Measurements from ENCODE around the gene TRAF3IP3. TPM values are rescaled to one million over a fixed set of nuclear protein-coding genes. Genes with fewer than 3 reads are reported as not detected.

The TRAF3IP3 gene
- total and polyA plus RNA-seq, 2 experiments from 2014 or later: 0.13 to 0.16 TPM

DNA sequence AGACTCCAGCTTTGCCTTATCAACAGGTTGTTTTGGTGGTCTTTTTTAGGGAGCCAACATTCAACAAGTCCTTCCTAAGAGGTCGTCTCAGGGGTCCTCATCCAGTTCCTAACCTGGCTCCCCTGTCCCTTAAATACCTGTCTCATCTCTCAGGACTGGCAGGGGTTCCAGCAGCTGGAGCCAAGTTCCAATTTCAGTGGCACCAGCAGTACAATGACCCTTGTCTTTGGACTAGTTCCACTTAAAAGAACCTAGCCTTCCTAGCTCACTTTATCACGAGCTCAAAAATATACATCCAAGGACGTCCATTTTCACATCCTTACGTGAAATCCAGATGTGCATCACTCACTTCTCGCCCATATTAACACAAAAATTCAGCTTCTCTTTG, 18.7 kb upstream of the TRAF3IP3 start:
- Histone ChIP-seq H3K9me2 (replicated peaks; ENCODE audit: insufficient read depth) (no peaks in the 10 kb centered on the region), H3K4me1 (ENCODE audit: insufficient read depth) (no peaks in the 10 kb centered on the region), H3K36me3 (replicated peaks; ENCODE audit: insufficient read depth, low read depth) (no peaks in the 10 kb centered on the region), H3K4me2 (no peak overlapping the region), H4K20me1 (ENCODE audit: insufficient read depth, poor library complexity, severe bottlenecking) (no peaks in the 10 kb centered on the region), H2AFZ (no peak overlapping the region), H3K27ac (no peak overlapping the region), H3K9me3 (ENCODE audit: low read depth) (no peaks in the 10 kb centered on the region), H3K79me2 (no peaks in the 10 kb centered on the region), H3K4me3 (no peak overlapping the region), H3K27me3 (peaks cover 4% of the 10 kb centered on the region)
- TF ChIP-seq EZH2phosphoT487 (IDR thresholded peaks at IDR 0.05; ENCODE audit: low read depth, severe bottlenecking, unreplicated experiment) (no peak), EZH2 (IDR thresholded peaks at IDR 0.05; ENCODE audit: borderline replicate concordance) (no peak), CTCF (IDR thresholded peaks at IDR 0.05; ENCODE audit: poor library complexity) (no peak)
- WGBS (ENCODE audit: low lambda C conversion rate, missing lambda C conversion rate): 79% methylated on average over 5 of the region's 5 CpGs
- DNase-seq (ENCODE audit: low spot score): no peak

DNA sequence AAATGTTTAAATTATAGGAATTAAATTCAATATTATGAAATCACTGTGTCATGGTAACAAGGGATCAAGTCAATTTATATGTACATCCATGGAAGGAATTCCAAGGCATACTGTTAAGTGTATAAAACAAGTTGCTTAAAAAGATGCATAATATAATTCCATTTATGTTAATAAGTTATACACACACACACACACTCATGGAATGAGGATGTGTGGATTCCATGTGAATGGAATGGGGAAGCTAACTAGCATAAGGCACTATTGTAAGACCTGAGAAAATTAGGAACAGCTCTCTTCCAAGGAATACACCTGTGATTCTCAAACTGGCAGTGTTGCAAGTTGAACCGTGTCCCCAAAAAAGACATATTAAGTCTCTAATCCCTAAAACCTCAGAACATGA, 17.6 kb upstream of the TRAF3IP3 start:
- 93% methylated on average over 1 of the region's 1 CpG for WGBS (ENCODE audit: low lambda C conversion rate, missing lambda C conversion rate)
- no peak for TF ChIP-seq EZH2 (IDR thresholded peaks at IDR 0.05; ENCODE audit: borderline replicate concordance)
- TF ChIP-seq CTCF (IDR thresholded peaks at IDR 0.05; ENCODE audit: poor library complexity): no peak
- no peak for TF ChIP-seq EZH2phosphoT487 (IDR thresholded peaks at IDR 0.05; ENCODE audit: low read depth, severe bottlenecking, unreplicated experiment)
- no peak for DNase-seq (ENCODE audit: low spot score)

GRCh38 chr1:209741193-209741592, 14.7 kb upstream of the TRAF3IP3 start:
- no peaks in the 10 kb centered on the region for H3K4me1 ChIP-seq (ENCODE audit: insufficient read depth)
- TF ChIP-seq EZH2 (IDR thresholded peaks at IDR 0.05; ENCODE audit: borderline replicate concordance) (no peak), CTCF (IDR thresholded peaks at IDR 0.05; ENCODE audit: poor library complexity) (no peak), EZH2phosphoT487 (IDR thresholded peaks at IDR 0.05; ENCODE audit: low read depth, severe bottlenecking, unreplicated experiment) (no peak)
- H3K9me3 ChIP-seq (ENCODE audit: low read depth): no peaks in the 10 kb centered on the region
- no peak overlapping the region for H2AFZ ChIP-seq
- H3K4me3 ChIP-seq: no peak overlapping the region
- no peak overlapping the region for H3K27ac ChIP-seq
- no peaks in the 10 kb centered on the region for H4K20me1 ChIP-seq (ENCODE audit: insufficient read depth, poor library complexity, severe bottlenecking)
- 68% methylated on average over 3 of the region's 3 CpGs for WGBS (ENCODE audit: low lambda C conversion rate, missing lambda C conversion rate)
- no peaks in the 10 kb centered on the region for H3K9me2 ChIP-seq (replicated peaks; ENCODE audit: insufficient read depth)
- DNase-seq (ENCODE audit: low spot score): no peak
- no peaks in the 10 kb centered on the region for H3K79me2 ChIP-seq
- no peaks in the 10 kb centered on the region for H3K27me3 ChIP-seq
- H3K4me2 ChIP-seq: no peak overlapping the region
- no peaks in the 10 kb centered on the region for H3K36me3 ChIP-seq (replicated peaks; ENCODE audit: insufficient read depth, low read depth)

More for the DNA sequence above, 17.6 kb upstream of the TRAF3IP3 start:
- Histone ChIP-seq H3K9me3 (ENCODE audit: low read depth) (no peaks in the 10 kb centered on the region), H3K4me1 (ENCODE audit: insufficient read depth) (no peaks in the 10 kb centered on the region), H4K20me1 (ENCODE audit: insufficient read depth, poor library complexity, severe bottlenecking) (no peaks in the 10 kb centered on the region), H3K79me2 (no peaks in the 10 kb centered on the region), H3K36me3 (replicated peaks; ENCODE audit: insufficient read depth, low read depth) (no peaks in the 10 kb centered on the region), H2AFZ (no peak overlapping the region), H3K9me2 (replicated peaks; ENCODE audit: insufficient read depth) (no peaks in the 10 kb centered on the region), H3K4me2 (no peak overlapping the region), H3K27me3 (peaks cover 4% of the 10 kb centered on the region), H3K4me3 (no peak overlapping the region), H3K27ac (no peak overlapping the region)

DNA sequence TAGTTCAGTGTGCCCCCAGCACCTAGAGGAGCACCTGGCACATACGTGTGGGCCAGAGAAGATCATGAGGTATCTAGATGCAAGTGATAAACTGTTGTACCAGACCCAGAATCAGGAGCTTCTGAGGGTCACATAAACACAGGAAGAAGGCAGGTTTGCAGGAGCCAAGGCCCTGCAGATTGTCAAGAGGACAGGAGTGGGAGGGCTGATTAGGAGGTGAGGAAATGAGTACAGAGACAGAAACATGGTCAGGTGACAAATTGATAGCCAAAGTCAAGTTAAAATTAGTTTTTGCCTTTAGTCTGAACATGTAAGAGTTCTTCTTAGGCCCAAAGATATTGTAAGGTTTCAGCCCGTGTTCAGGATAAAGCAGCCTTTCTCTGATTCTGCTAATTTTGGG, 14.0 kb upstream of the TRAF3IP3 start:
- Histone ChIP-seq H2AFZ (no peak overlapping the region), H3K27ac (no peak overlapping the region), H3K9me2 (replicated peaks; ENCODE audit: insufficient read depth) (no peaks in the 10 kb centered on the region), H3K4me1 (ENCODE audit: insufficient read depth) (no peaks in the 10 kb centered on the region), H3K4me2 (no peak overlapping the region), H3K27me3 (no peaks in the 10 kb centered on the region), H3K4me3 (no peak overlapping the region), H4K20me1 (ENCODE audit: insufficient read depth, poor library complexity, severe bottlenecking) (no peaks in the 10 kb centered on the region), H3K79me2 (no peaks in the 10 kb centered on the region), H3K36me3 (replicated peaks; ENCODE audit: insufficient read depth, low read depth) (no peaks in the 10 kb centered on the region), H3K9me3 (ENCODE audit: low read depth) (no peaks in the 10 kb centered on the region)
- DNase-seq (ENCODE audit: low spot score): no peak
- TF ChIP-seq EZH2 (IDR thresholded peaks at IDR 0.05; ENCODE audit: borderline replicate concordance) (no peak), EZH2phosphoT487 (IDR thresholded peaks at IDR 0.05; ENCODE audit: low read depth, severe bottlenecking, unreplicated experiment) (no peak), CTCF (IDR thresholded peaks at IDR 0.05; ENCODE audit: poor library complexity) (no peak)
- 69% methylated on average over 2 of the region's 2 CpGs for WGBS (ENCODE audit: low lambda C conversion rate, missing lambda C conversion rate)

Measured in hepatocyte (in vitro differentiated cells).